Body of pancreas (tissue), 4 donors: ENCODE results near the gene PRTFDC1. TPM values are rescaled to one million over a fixed set of nuclear protein-coding genes. Genes with fewer than 3 reads are reported as not detected.
A peak's percentile ranks its signal among the peaks of the same experiment; 100 is the strongest.

Source experiments
- ATAC-seq: fragments of 150-250 bp; one replicate; pipeline ENCODE4 v1.9.1; 2016
- DNase-seq, 4 donors: peaks; one replicate each; pipeline ENCODE4 v3.0.0-alpha.2; 2019
- H3K27ac ChIP-seq, 4 donors: fragments of 200-600 bp; sonication (generic); 1 replicate in 3 of 4; 2 replicates in 1 of 4; pipeline versions ENCODE4 v1.5.1 to v1.6.1; 2016 to 2019; ENCODE audit warnings: mild to moderate bottlenecking in 1 of 4, mixed read lengths in 1 of 4, moderate library complexity in 1 of 4
- H3K27me3 ChIP-seq, 2 donors: fragments of 200-600 bp; sonication (generic); one replicate each; pipeline ENCODE4 v1.6.0; 2016; ENCODE audit warnings: mild to moderate bottlenecking in 1 of 2
- H3K36me3 ChIP-seq, 2 donors: fragments of 200-600 bp; sonication (generic); replicated peaks in 1 of 2; 2 replicates each; pipeline ENCODE4 v1.5.1; 2016; ENCODE audit warnings: low read depth in 2 of 2; ENCODE audit not compliant: insufficient read depth in 1 of 2
- H3K4me1 ChIP-seq: fragments of 200-600 bp; sonication (generic); one replicate; pipeline ENCODE4 v1.6.0; 2016
- H3K4me3 ChIP-seq, 2 donors: fragments of 200-600 bp; sonication (generic); 1 replicate in 1 of 2; 2 replicates in 1 of 2; pipeline ENCODE4 v1.5.1; 2016 to 2019
- H3K9me3 ChIP-seq, 3 donors: fragments of 200-600 bp; sonication (generic); 1 replicate in 2 of 3; 2 replicates in 1 of 3; pipeline ENCODE4 v1.5.1; 2016
- CTCF ChIP-seq, 7 experiments: fragments of 450-650 bp in 4 of 7; fragments of 200-600 bp in 3 of 7; sonication (generic) in 3 of 7; IDR thresholded peaks; one replicate each; pipeline ENCODE4 v1.5.1; 2016 to 2019; ENCODE audit warnings: antibody characterized with exemption in 7 of 7
- POLR2A ChIP-seq, 3 donors: fragments of 450-650 bp; IDR thresholded peaks; one replicate each; pipeline ENCODE4 v1.6.1; 2016; ENCODE audit warnings: antibody characterized with exemption in 3 of 3, mild to moderate bottlenecking in 2 of 3
- WGBS, 2 donors: methylation state at CpG; one replicate each; pipeline ENCODE4 v1.1.5; 2017; 5-methylcytosine and 5-hydroxymethylcytosine counted together
- intact Hi-C: fragments of 100-400 bp; cut with DNase I; formaldehyde crosslinking; loops from one replicate; pipeline ENCODE4 v1.15.1; 2023
- total RNA-seq, 2 donors: library from RNA; depleted of rRNA; stranded (reverse); fragments of >200 nt; gene quantifications; one replicate each; pipeline ENCODE4 v1.1.0, GENCODE V29; 2016

PRTFDC1 gene
- total RNA-seq, 2 donors from 2014 or later, result 6.5 to 14.2 TPM

GRCh38 chr10:24906372-24906771 lies 46.0 kb downstream of the PRTFDC1 start:
- TF ChIP-seq CTCF (IDR thresholded peaks at IDR 0.05) (no peak), POLR2A (IDR thresholded peaks at IDR 0.05) (no peak)
- Histone ChIP-seq H3K9me3 (no peaks in the 10 kb centered on the region), H3K27me3 (no peaks in the 10 kb centered on the region), H3K36me3 (no peaks in the 10 kb centered on the region), H3K4me1 (peaks cover 11% of the 10 kb centered on the region), H3K4me3 (no peak overlapping the region), H3K27ac (no peak overlapping the region)
- intact Hi-C loops, result no loop called here
- no peak for ATAC-seq
- no peak for DNase-seq
- WGBS, 2 donors, result 78 to 88% methylated on average over 3 of the region's 3 CpGs

- H3K27ac ChIP-seq, result no peak overlapping the region
- H3K4me3 ChIP-seq, result no peak overlapping the region
- H3K36me3 ChIP-seq, result no peaks in the 10 kb centered on the region
- WGBS, 2 donors, result 87 to 91% methylated on average over 4 of the region's 4 CpGs
- DNase-seq, result no peak
- TF ChIP-seq POLR2A (IDR thresholded peaks at IDR 0.05), result no peak
- H3K4me1 ChIP-seq, result peaks cover 12% of the 10 kb centered on the region
- ATAC-seq, result no peak
- no peaks in the 10 kb centered on the region for H3K9me3 ChIP-seq
- no peaks in the 10 kb centered on the region for H3K27me3 ChIP-seq
- intact Hi-C loops, result no loop called here
These were observed 47.6 kb downstream of the PRTFDC1 start for GRCh38 chr10:24904824-24905223.

DNA sequence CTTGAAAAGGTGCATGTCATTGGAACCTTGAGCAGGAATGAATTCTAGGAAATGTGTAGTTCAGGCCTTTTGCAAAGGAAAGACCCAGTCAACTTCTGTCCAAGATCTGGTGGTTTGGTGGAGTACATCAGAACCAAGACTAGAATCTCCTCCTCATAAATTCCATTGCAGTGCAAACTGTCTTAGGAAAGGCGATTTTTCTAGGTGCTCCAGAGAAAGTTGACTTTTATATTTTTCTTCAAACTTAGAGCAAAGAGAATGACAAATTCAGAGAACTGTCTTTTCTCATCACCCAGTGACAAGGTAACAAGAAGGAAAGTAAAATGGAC lies 50.0 kb downstream of the PRTFDC1 start:
- no peaks in the 10 kb centered on the region for H3K27me3 ChIP-seq
- H3K9me3 ChIP-seq, result no peaks in the 10 kb centered on the region
- peak overlapping the region in 2 of 4 donors; percentile 37 to 66 for H3K27ac ChIP-seq
- H3K4me1 ChIP-seq, result peaks cover 12% of the 10 kb centered on the region
- WGBS, 2 donors, result 26 to 31% methylated on average over 1 of the region's 1 CpG
- no peak for TF ChIP-seq CTCF (IDR thresholded peaks at IDR 0.05)
- TF ChIP-seq POLR2A (IDR thresholded peaks at IDR 0.05), result no peak
- ATAC-seq, result no peak
- DNase-seq, result no peak
- intact Hi-C loops, result no loop called here
- H3K36me3 ChIP-seq, result no peaks in the 10 kb centered on the region
- no peak overlapping the region for H3K4me3 ChIP-seq

DNA sequence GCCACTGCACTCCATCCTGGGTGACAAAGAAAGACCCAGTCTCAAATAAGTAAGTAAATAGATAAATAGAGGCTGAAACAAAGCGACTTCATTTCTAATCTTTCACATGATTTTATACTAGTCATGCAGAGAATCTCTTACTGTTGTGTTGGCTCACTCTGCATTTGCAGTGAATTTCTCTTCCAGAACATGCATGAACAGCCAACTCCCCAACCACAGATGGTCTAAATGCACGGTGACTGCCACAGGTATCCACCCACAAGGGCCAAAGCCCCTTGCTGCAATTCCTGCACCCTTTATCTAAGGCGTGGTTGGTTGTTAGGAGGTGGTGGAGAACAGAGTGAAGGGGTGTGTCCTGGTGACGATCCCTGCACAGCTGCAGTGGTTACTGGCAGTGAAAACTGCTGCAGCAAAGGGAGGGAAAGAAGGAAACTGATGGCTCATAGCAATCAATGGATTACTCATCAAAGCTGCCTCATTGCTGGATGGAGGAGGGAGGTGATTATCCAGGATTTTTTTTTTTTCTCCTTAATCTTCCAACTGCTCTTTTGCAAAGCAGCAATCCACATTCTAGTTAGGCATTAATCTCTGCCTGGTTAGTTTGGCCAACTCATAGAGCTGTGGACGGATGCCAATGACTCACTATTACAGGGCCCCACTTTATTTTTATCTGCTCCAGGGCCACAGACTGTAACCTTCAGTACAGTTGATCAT lies 50.6 kb downstream of the PRTFDC1 start:
- Histone ChIP-seq H3K27ac (peak overlapping the region in 2 of 4 donors; percentile 37 to 66), H3K4me3 (no peak overlapping the region), H3K4me1 (peaks cover 12% of the 10 kb centered on the region), H3K9me3 (no peaks in the 10 kb centered on the region), H3K27me3 (no peaks in the 10 kb centered on the region), H3K36me3 (no peaks in the 10 kb centered on the region)
- intact Hi-C loops, result no loop called here
- ATAC-seq (peak; percentile 89), DNase-seq (peak; percentile 52 to 74 (median 68))
- TF ChIP-seq POLR2A (IDR thresholded peaks at IDR 0.05), result no peak
- 25 to 27% methylated on average over 5 of the region's 5 CpGs for WGBS, 2 donors

GRCh38 chr10:24900888-24901685 lies 51.3 kb downstream of the PRTFDC1 start:
- H3K9me3 ChIP-seq, result no peaks in the 10 kb centered on the region
- no peaks in the 10 kb centered on the region for H3K36me3 ChIP-seq
- peaks cover 12% of the 10 kb centered on the region for H3K4me1 ChIP-seq
- ATAC-seq, result no peak
- H3K27ac ChIP-seq, result peak overlapping the region in 2 of 4 donors; percentile 19 to 66
- TF ChIP-seq POLR2A (IDR thresholded peaks at IDR 0.05) (no peak), CTCF (IDR thresholded peaks at IDR 0.05) (no peak)
- 77 to 91% methylated on average over 7 of the region's 7 CpGs for WGBS, 2 donors
- no peaks in the 10 kb centered on the region for H3K27me3 ChIP-seq
- H3K4me3 ChIP-seq, result no peak overlapping the region
- no peak for DNase-seq
- intact Hi-C loops, result no loop called here
